Tongue (tissue), 2 donors: ENCODE measurements around the gene OR10G7. TPM values are rescaled to one million over a fixed set of nuclear protein-coding genes. Genes with fewer than 3 reads are reported as not detected.

ENCODE experiments used
- DNase-seq: peaks from one replicate; pipeline ENCODE4 v3.0.0-alpha.2; 2015
- total RNA-seq: library from RNA; depleted of rRNA; stranded (reverse); fragments of >200 nt; gene quantifications from one replicate; pipeline ENCODE4 v1.2.3, GENCODE V29; 2014

Gene OR10G7
- total RNA-seq, result not detected

- no peak for DNase-seq
These were observed at the start of gene OR10G7 for GRCh38 chr11:124041254-124041653. Gene OR10G7, minus strand, starts transcription at chr11:124041325. Its CDS starts 2,324 bp downstream, at chr11:124039001.

GRCh38 chr11:124085997-124086846 lies 45.1 kb upstream of the OR10G7 start:
- peak; percentile 38 for DNase-seq

GRCh38 chr11:124085583-124085982 lies 44.5 kb upstream of the OR10G7 start:
- DNase-seq, result no peak

GRCh38 chr11:124082371-124082770 lies 41.2 kb upstream of the OR10G7 start:
- no peak for DNase-seq

- DNase-seq, result no peak
These were observed 40.4 kb upstream of the OR10G7 start for GRCh38 chr11:124081483-124081882.

GRCh38 chr11:124080327-124081001 lies 39.3 kb upstream of the OR10G7 start:
- DNase-seq, result no peak

GRCh38 chr11:124079631-124080326 lies 38.7 kb upstream of the OR10G7 start:
- DNase-seq, result peak; percentile 41

GRCh38 chr11:124078591-124078990 lies 37.5 kb upstream of the OR10G7 start:
- DNase-seq, result no peak

- no peak for DNase-seq
These were observed 36.1 kb upstream of the OR10G7 start for GRCh38 chr11:124077266-124077665.

- DNase-seq, result peak; percentile 58
These were observed 34.9 kb upstream of the OR10G7 start for GRCh38 chr11:124075841-124076651.

GRCh38 chr11:124075492-124075840 lies 34.3 kb upstream of the OR10G7 start:
- DNase-seq, result no peak

- DNase-seq, result no peak
These were observed 33.4 kb upstream of the OR10G7 start for GRCh38 chr11:124074554-124074953.

GRCh38 chr11:124072147-124072546 lies 31.0 kb upstream of the OR10G7 start:
- DNase-seq, result no peak

GRCh38 chr11:124071623-124071948 lies 30.5 kb upstream of the OR10G7 start:
- no peak for DNase-seq

GRCh38 chr11:124070915-124071622 lies 29.9 kb upstream of the OR10G7 start:
- DNase-seq, result peak; percentile 92

GRCh38 chr11:124069429-124070401 lies 28.6 kb upstream of the OR10G7 start:
- peak; percentile 70 for DNase-seq

GRCh38 chr11:124068601-124069110 lies 27.5 kb upstream of the OR10G7 start:
- DNase-seq, result no peak

- no peak for DNase-seq
These were observed 11.8 kb upstream of the OR10G7 start for GRCh38 chr11:124052966-124053365.

GRCh38 chr11:124050748-124051147 lies 9.6 kb upstream of the OR10G7 start:
- no peak for DNase-seq

GRCh38 chr11:124043420-124043819 lies 2.3 kb upstream of the OR10G7 start:
- no peak for DNase-seq
